ENCODE data around the gene NMNAT1. TPM values are rescaled to one million over a fixed set of nuclear protein-coding genes. Genes with fewer than 3 reads are reported as not detected.

NMNAT1 gene
- total and polyA plus RNA-seq, 2 of the 8 experiments (the other 6 are each of a cell fraction or from before 2014, with no cell fraction given) = 2.0 to 2.5 TPM

DNA sequence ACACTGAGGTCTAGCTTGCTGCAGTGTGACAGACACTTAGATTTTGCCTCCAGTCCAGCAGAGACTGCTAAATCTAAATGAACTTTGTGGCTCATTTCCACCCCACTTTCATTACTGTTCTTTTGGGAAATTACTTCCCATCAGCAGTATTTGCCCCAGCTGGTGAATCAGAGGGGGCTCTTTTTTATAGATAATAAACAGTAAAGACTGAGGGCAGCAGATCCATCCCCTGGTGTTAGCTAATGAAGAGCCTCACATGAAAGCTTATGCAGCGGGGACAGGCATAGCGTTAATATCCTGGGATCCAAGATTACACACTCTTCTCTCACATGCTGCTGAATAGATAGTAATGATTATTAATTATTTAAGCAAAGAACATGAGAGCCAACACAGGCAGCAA is 26.8 kb upstream of the NMNAT1 start:
- Histone ChIP-seq H3K23me2 (ENCODE audit: low read depth, low read length) (no peaks in the 10 kb centered on the region; the same call in 1 of the 2 replicates), H3K27ac (ENCODE audit: low read depth, low read length) (no peak overlapping the region), H3K14ac (ENCODE audit: insufficient read length) (no peak overlapping the region), H3K9me3 (ENCODE audit: insufficient read depth in 2 of 2, low read depth in 1 of 2, low read length in 1 of 2) (no peaks in the 10 kb centered on the region), H3K4me1 (replicated peaks in 1 of 4; ENCODE audit: control insufficient read depth in 3 of 4, insufficient read depth in 4 of 4, low read length in 3 of 4) (no peaks in the 10 kb centered on the region), H4K20me1 (replicated peaks in 1 of 2; ENCODE audit: control insufficient read depth in 1 of 2, insufficient read depth in 2 of 2, low read length in 2 of 2) (no peaks in the 10 kb centered on the region), H2BK12ac (ENCODE audit: low read depth, low read length) (no peak overlapping the region), H3K4me2 (ENCODE audit: insufficient read depth in 1 of 2, low read depth in 2 of 2, low read length in 2 of 2) (no peak overlapping the region), H3K27me3 (replicated peaks in 1 of 4; ENCODE audit: control insufficient read depth in 3 of 4, extremely low read depth in 1 of 4, insufficient read depth in 3 of 4, low read length in 3 of 4) (no peaks in the 10 kb centered on the region), H3K4ac (replicated peaks; ENCODE audit: insufficient read length, low read depth, low read length) (no peak overlapping the region), H4K91ac (replicated peaks; ENCODE audit: insufficient read length, low read length) (no peak overlapping the region), H2AFZ (ENCODE audit: low read length) (no peak overlapping the region), H3K56ac (replicated peaks; ENCODE audit: insufficient read length, low read depth, low read length) (no peak overlapping the region), H3K36me3 (ENCODE audit: control insufficient read depth in 2 of 4, insufficient read depth in 4 of 4, low read length in 3 of 4) (no peaks in the 10 kb centered on the region), H2BK5ac (ENCODE audit: low read depth, low read length) (no peak overlapping the region), H2AK5ac (ENCODE audit: low read depth, low read length) (no peak overlapping the region), H3K9ac (replicated peaks in 1 of 4; ENCODE audit: extremely low read depth in 1 of 4, low read depth in 3 of 4, low read length in 3 of 4) (no peak overlapping the region), H3K4me3 (ENCODE audit: extremely low read depth in 1 of 4, insufficient read depth in 2 of 4, low read depth in 3 of 4, low read length in 4 of 4) (no peak overlapping the region), H2BK20ac (ENCODE audit: low read length) (no peak overlapping the region), H3K18ac (ENCODE audit: extremely low read depth, low read length) (no peak overlapping the region), H3K23ac (ENCODE audit: insufficient read length) (no peak overlapping the region), H3K79me1 (ENCODE audit: low read depth, low read length) (no peaks in the 10 kb centered on the region), H2BK120ac (replicated peaks; ENCODE audit: low read depth, low read length) (no peak overlapping the region), H3K79me2 (ENCODE audit: control insufficient read depth in 1 of 2, insufficient read depth in 2 of 2, low read length in 2 of 2) (no peaks in the 10 kb centered on the region), H4K5ac (ENCODE audit: insufficient read length, low read depth, low read length) (no peak overlapping the region), H4K8ac (ENCODE audit: extremely low read depth, insufficient read depth, low read length) (no peak overlapping the region), H2BK15ac (ENCODE audit: low read length) (no peak overlapping the region)
- no peak for DNase-seq (ENCODE audit: low read depth in 1 of 2, low spot score in 2 of 2)
- POLR2A ChIA-PET (ENCODE audit: partially characterized antibody) = interaction anchor here (0.9 to 1.2 kb wide), 3 partner anchors 9 to 27 kb away, joined by 4 to 5 read pairs (median 5); partner anchors contain the start of genes LZIC and NMNAT1
- WGBS, 2 experiments (ENCODE audit: extremely low coverage in 1 of 2, insufficient coverage in 1 of 2, insufficient read length in 1 of 2, insufficient replicate concordance in 2 of 2, low coverage in 1 of 2, low lambda C conversion rate in 2 of 2, missing lambda C conversion rate in 1 of 2) = 84% methylated on average over 2 of the region's 2 CpGs; no CpG with 5 or more reads in 1 of the 2 experiments
- TF ChIP-seq, protein P1, sequence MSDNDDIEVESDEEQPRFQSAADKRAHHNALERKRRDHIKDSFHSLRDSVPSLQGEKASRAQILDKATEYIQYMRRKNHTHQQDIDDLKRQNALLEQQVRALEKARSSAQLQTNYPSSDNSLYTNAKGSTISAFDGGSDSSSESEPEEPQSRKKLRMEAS (IDR thresholded peaks at IDR 0.05) = no peak
- no peak for TF ChIP-seq SIRT6 (IDR thresholded peaks at IDR 0.05; ENCODE audit: low read length)
- CTCF ChIA-PET (ENCODE audit: partially characterized antibody) = interaction anchor here (0.6 to 2.3 kb wide), 13 partner anchors 9 to 1514 kb away, joined by 3 to 8 read pairs (median 3); no protein-coding TSS in a partner anchor
- no peak for FAIRE-seq

Data from H1 (cell line).